Thoracic aorta (tissue), 2 donors: ENCODE measurements around the gene CPNE7. TPM values are rescaled to one million over a fixed set of nuclear protein-coding genes. Genes with fewer than 3 reads are reported as not detected.
"Not testable (repeated sequence)": the region's sequence is repeated elsewhere in the genome, so short reads cannot be mapped to it uniquely, and the experiment has no call there.

Experiments used
- ATAC-seq: fragments of 150-250 bp; one replicate; pipeline ENCODE4 v1.8.0; 2017; ENCODE audit warnings: low read depth; ENCODE audit not compliant: insufficient number of reproducible peaks, low FRiP score
- DNase-seq: peaks from one replicate; pipeline ENCODE4 v3.0.0-alpha.2; 2020; ENCODE audit warnings: low spot score
- H3K27ac ChIP-seq, 2 donors: fragments of 200-600 bp; sonication (generic); 1 replicate in 1 of 2; 2 replicates in 1 of 2; pipeline ENCODE4 v1.5.1; 2016; ENCODE audit warnings: mild to moderate bottlenecking in 2 of 2, moderate library complexity in 2 of 2
- H3K27me3 ChIP-seq: fragments of 200-600 bp; sonication (generic); replicated peaks from 2 replicates; pipeline ENCODE4 v1.6.0; 2016; ENCODE audit warnings: mild to moderate bottlenecking; ENCODE audit not compliant: insufficient read depth
- H3K36me3 ChIP-seq: fragments of 200-600 bp; sonication (generic); one replicate; pipeline ENCODE4 v1.5.1; 2016
- H3K4me1 ChIP-seq, 2 donors: fragments of 200-600 bp; sonication (generic); 1 replicate in 1 of 2; 2 replicates in 1 of 2; pipeline versions ENCODE4 v1.5.1 to v1.6.0; 2016; ENCODE audit warnings: low read depth in 2 of 2, mild to moderate bottlenecking in 1 of 2; ENCODE audit not compliant: control insufficient read depth in 1 of 2
- H3K4me3 ChIP-seq: fragments of 200-600 bp; sonication (generic); 2 replicates; pipeline ENCODE4 v1.5.1; 2016; ENCODE audit warnings: mild to moderate bottlenecking
- H3K9me3 ChIP-seq: fragments of 200-600 bp; sonication (generic); 2 replicates; pipeline ENCODE4 v1.5.1; 2016
- CTCF ChIP-seq: fragments of 200-600 bp; sonication (generic); IDR thresholded peaks from one replicate; pipeline ENCODE4 v1.5.1; 2019; ENCODE audit warnings: antibody characterized with exemption
- total RNA-seq, 2 donors: library from RNA; depleted of rRNA; stranded (reverse); fragments of >200 nt; gene quantifications; one replicate each; pipeline versions ENCODE4 v1.1.0 to v1.2.3, GENCODE V29; 2016

Gene CPNE7
- total RNA-seq, 2 donors from 2014 or later = not detected

GRCh38 chr16:89567656-89568594, 7.6 kb upstream of the CPNE7 start:
- TF ChIP-seq CTCF = no peak
- Histone ChIP-seq H3K4me1 (peaks cover 14 to 29% of the 10 kb centered on the region in 2 donors), H3K9me3 (no peaks in the 10 kb centered on the region), H3K36me3 (peaks cover 12% of the 10 kb centered on the region), H3K27ac (no peak overlapping the region), H3K27me3 (no peaks in the 10 kb centered on the region), H3K4me3 (no peak overlapping the region)
- DNase-seq (no peak), ATAC-seq (no peak)

- DNase-seq (no peak), ATAC-seq (no peak)
- Histone ChIP-seq H3K36me3 (no peaks in the 10 kb centered on the region), H3K27ac (no peak overlapping the region), H3K4me1 (peaks cover 17 to 23% of the 10 kb centered on the region in 2 donors), H3K9me3 (no peaks in the 10 kb centered on the region), H3K4me3 (no peak overlapping the region), H3K27me3 (no peaks in the 10 kb centered on the region)
- no peak for TF ChIP-seq CTCF
Observed at GRCh38 chr16:89569506-89570341, 5.8 kb upstream of the CPNE7 start.

GRCh38 chr16:89570342-89570923, 5.1 kb upstream of the CPNE7 start:
- Histone ChIP-seq H3K9me3 (no peaks in the 10 kb centered on the region), H3K4me3 (no peak overlapping the region), H3K27me3 (peaks cover 4% of the 10 kb centered on the region), H3K4me1 (peaks cover 18 to 23% of the 10 kb centered on the region in 2 donors), H3K27ac (no peak overlapping the region), H3K36me3 (no peaks in the 10 kb centered on the region)
- TF ChIP-seq CTCF = no peak
- DNase-seq = no peak
- ATAC-seq = no peak

GRCh38 chr16:89570983-89571598, 4.5 kb upstream of the CPNE7 start:
- H3K27me3 ChIP-seq, H3K36me3 ChIP-seq, ATAC-seq, H3K27ac ChIP-seq, H3K9me3 ChIP-seq, H3K4me3 ChIP-seq, DNase-seq: not testable (repeated sequence)
- peaks cover 11 to 22% of the 10 kb centered on the region in 2 donors for H3K4me1 ChIP-seq

- DNase-seq = no peak
- Histone ChIP-seq H3K27me3 (peaks cover 4% of the 10 kb centered on the region), H3K4me3 (no peak overlapping the region), H3K4me1 (peaks cover 11 to 17% of the 10 kb centered on the region in 2 donors), H3K36me3 (no peaks in the 10 kb centered on the region), H3K9me3 (no peaks in the 10 kb centered on the region), H3K27ac (no peak overlapping the region)
- no peak for ATAC-seq
- no peak for TF ChIP-seq CTCF
Observed at GRCh38 chr16:89571636-89572035, 3.9 kb upstream of the CPNE7 start.
